ENCODE results near the gene IGF1R. TPM values are rescaled to one million over a fixed set of nuclear protein-coding genes. Genes with fewer than 3 reads are reported as not detected.

Gene IGF1R
- total RNA-seq, 1 experiment from 2014 or later = 71.3 TPM

- no peak for TF ChIP-seq CTCF (conservative IDR thresholded peaks at IDR 0.05)
- no peak for TF ChIP-seq EZH2 (IDR thresholded peaks at IDR 0.05; ENCODE audit: low read depth)
- POLR2A ChIA-PET (ENCODE audit: unreplicated experiment) = interaction anchor here (0.6 kb wide), 1 partner anchor 10 kb away, joined by 5 read pairs; no protein-coding TSS in a partner anchor
- DNase-seq = no peak
Measured at GRCh38 chr15:98858610-98859023, 210.3 kb downstream of the IGF1R start.

GRCh38 chr15:98859149-98859548 lies 210.8 kb downstream of the IGF1R start:
- Histone ChIP-seq H3K36me3 (ENCODE audit: low read depth) (no peaks in the 10 kb centered on the region), H3K9me2 (ENCODE audit: insufficient read depth) (no peaks in the 10 kb centered on the region), H3K27ac (0 out of 2 replicates have a peak overlapping the region, but pooled peaks have one; percentile 74), H3K4me1 (replicated peaks; ENCODE audit: insufficient read depth) (peaks cover 76% of the 10 kb centered on the region), H2AFZ (no peak overlapping the region), H3K79me2 (ENCODE audit: low read depth) (peaks cover 99% of the 10 kb centered on the region), H4K20me1 (ENCODE audit: insufficient read depth) (no peaks in the 10 kb centered on the region), H3K4me2 (peak overlapping the region; percentile 91; the same call in 1 of the 2 replicates), H3K27me3 (ENCODE audit: insufficient read depth, low read depth) (no peaks in the 10 kb centered on the region), H3K9me3 (ENCODE audit: insufficient read depth, low read depth) (no peaks in the 10 kb centered on the region), H3F3A (ENCODE audit: insufficient read depth, low read depth) (peaks cover 21% of the 10 kb centered on the region), H3K4me3 (no peak overlapping the region)
- intact Hi-C loops (cut with micrococcal nuclease; ENCODE audit: unreplicated experiment) = no loop called here
- no TSS peak for BruUV-seq (replicated peaks)
- TF ChIP-seq CTCF (conservative IDR thresholded peaks at IDR 0.05) (no peak), EZH2 (IDR thresholded peaks at IDR 0.05; ENCODE audit: low read depth) (no peak)
- CTCF ChIA-PET = no interaction called here
- DNase-seq = no peak
- POLR2A ChIA-PET (ENCODE audit: unreplicated experiment) = no interaction called here

More at GRCh38 chr15:98858610-98859023, 210.3 kb downstream of the IGF1R start:
- Histone ChIP-seq H3K4me1 (replicated peaks; ENCODE audit: insufficient read depth) (peaks cover 81% of the 10 kb centered on the region), H2AFZ (no peak overlapping the region), H3K9me2 (ENCODE audit: insufficient read depth) (no peaks in the 10 kb centered on the region), H3K79me2 (ENCODE audit: low read depth) (peaks cover 97% of the 10 kb centered on the region), H3K4me3 (no peak overlapping the region), H3K27ac (peak overlapping the region; percentile 74), H3K4me2 (peak overlapping the region; percentile 91), H3K27me3 (ENCODE audit: insufficient read depth, low read depth) (no peaks in the 10 kb centered on the region), H3K36me3 (ENCODE audit: low read depth) (no peaks in the 10 kb centered on the region), H3K9me3 (ENCODE audit: insufficient read depth, low read depth) (no peaks in the 10 kb centered on the region), H3F3A (ENCODE audit: insufficient read depth, low read depth) (peaks cover 26% of the 10 kb centered on the region), H4K20me1 (ENCODE audit: insufficient read depth) (no peaks in the 10 kb centered on the region)
- no TSS peak for BruUV-seq (replicated peaks)
- intact Hi-C loops (cut with micrococcal nuclease; ENCODE audit: unreplicated experiment) = no loop called here
- CTCF ChIA-PET = no interaction called here

GRCh38 chr15:98860281-98861041 lies 212.1 kb downstream of the IGF1R start:
- peaks cover 98% of the 10 kb centered on the region for H3K79me2 ChIP-seq (ENCODE audit: low read depth)
- peaks cover 10% of the 10 kb centered on the region for H3F3A ChIP-seq (ENCODE audit: insufficient read depth, low read depth)
- no peak overlapping the region for H2AFZ ChIP-seq
- CTCF ChIA-PET = no interaction called here
- POLR2A ChIA-PET (ENCODE audit: unreplicated experiment) = no interaction called here
- no peaks in the 10 kb centered on the region for H3K36me3 ChIP-seq (ENCODE audit: low read depth)
- H3K4me3 ChIP-seq = no peak overlapping the region
- H3K4me2 ChIP-seq = peak overlapping the region; percentile 51
- no peaks in the 10 kb centered on the region for H4K20me1 ChIP-seq (ENCODE audit: insufficient read depth)
- peaks cover 62% of the 10 kb centered on the region for H3K4me1 ChIP-seq (replicated peaks; ENCODE audit: insufficient read depth)
- H3K9me2 ChIP-seq (ENCODE audit: insufficient read depth) = no peaks in the 10 kb centered on the region
- BruUV-seq (replicated peaks) = no TSS peak
- H3K27ac ChIP-seq = peak overlapping the region; percentile 64
- intact Hi-C loops (cut with micrococcal nuclease; ENCODE audit: unreplicated experiment) = no loop called here
- peak in 1 of 2 experiments; percentile 57 for DNase-seq
- H3K9me3 ChIP-seq (ENCODE audit: insufficient read depth, low read depth) = no peaks in the 10 kb centered on the region
- TF ChIP-seq EZH2 (IDR thresholded peaks at IDR 0.05; ENCODE audit: low read depth) (no peak), CTCF (conservative IDR thresholded peaks at IDR 0.05) (no peak)
- no peaks in the 10 kb centered on the region for H3K27me3 ChIP-seq (ENCODE audit: insufficient read depth, low read depth)
